GM12874 (cell line): ENCODE measurements around the gene ABCC3.

Experiments used
- CTCF ChIP-seq: IDR thresholded peaks from 2 replicates; pipeline ENCODE4 v1.5.1; 2011; ENCODE audit warnings: low read depth, mild to moderate bottlenecking, control low read depth, low read length, moderate library complexity; ENCODE audit not compliant: insufficient read depth

ABCC3 gene

GRCh38 chr17:50642722-50643656 lies 8.3 kb downstream of the ABCC3 start:
- TF ChIP-seq CTCF, result no peak

GRCh38 chr17:50645748-50646682 lies 11.3 kb downstream of the ABCC3 start:
- no peak for TF ChIP-seq CTCF

- TF ChIP-seq CTCF, result no peak
Observed at GRCh38 chr17:50647187-50647586, 12.5 kb downstream of the ABCC3 start.

- TF ChIP-seq CTCF, result no peak
Observed at GRCh38 chr17:50649042-50649908, 14.6 kb downstream of the ABCC3 start.

- no peak for TF ChIP-seq CTCF
Observed at GRCh38 chr17:50651661-50652060, 17.0 kb downstream of the ABCC3 start.

GRCh38 chr17:50653738-50654137 lies 19.1 kb downstream of the ABCC3 start:
- TF ChIP-seq CTCF, result no peak
